ENCODE data around the gene PIK3C2G. TPM values are rescaled to one million over a fixed set of nuclear protein-coding genes. Genes with fewer than 3 reads are reported as not detected.

PIK3C2G gene
- total RNA-seq, 1 experiment from 2014 or later, result not detected

GRCh38 chr12:18479256-18479655 lies 217.9 kb downstream of the PIK3C2G start:
- ChIA-PET POLR2A (ENCODE audit: unreplicated experiment) (no interaction called here), CTCF (no interaction called here)
- Histone ChIP-seq H3F3A (ENCODE audit: low read length, unreplicated experiment) (no peaks in the 10 kb centered on the region), H4K20me1 (ENCODE audit: low read length) (no peaks in the 10 kb centered on the region), H3K36me3 (ENCODE audit: low read depth, low read length) (no peaks in the 10 kb centered on the region), H3K9ac (ENCODE audit: low read length) (no peak overlapping the region), H2AFZ (ENCODE audit: low read length) (peak overlapping the region; percentile 28; the same call in 1 of the 2 replicates), H3K4me1 (ENCODE audit: insufficient read depth, low read length) (no peaks in the 10 kb centered on the region), H3K9me3 (ENCODE audit: low read length) (no peaks in the 10 kb centered on the region), H3K27me3 (ENCODE audit: low read length) (no peaks in the 10 kb centered on the region), H3K4me2 (ENCODE audit: low read length) (no peak overlapping the region), H3K4me3 (ENCODE audit: low read length) (no peak overlapping the region), H3K79me2 (ENCODE audit: low read length) (no peaks in the 10 kb centered on the region), H3K9me2 (replicated peaks; ENCODE audit: low read length) (no peaks in the 10 kb centered on the region), H3K27ac (ENCODE audit: low read length) (no peak overlapping the region)
- BruUV-seq (replicated peaks), result no TSS peak
- intact Hi-C loops (cut with micrococcal nuclease), result no loop called here
- DNase-seq (peak; percentile 42), ATAC-seq (no peak)
- no peak for TF ChIP-seq EZH2 (IDR thresholded peaks at IDR 0.05; ENCODE audit: low read length, unreplicated experiment)
- TF ChIP-seq CTCF (conservative IDR thresholded peaks at IDR 0.05; ENCODE audit: low read depth, low read length), result no peak
- no peak for TF ChIP-seq EZH2phosphoT487 (IDR thresholded peaks at IDR 0.05; ENCODE audit: borderline replicate concordance, low read length)

GRCh38 chr12:18482601-18483120 lies 221.3 kb downstream of the PIK3C2G start:
- DNase-seq, result no peak

More at GRCh38 chr12:18482601-18483120, 221.3 kb downstream of the PIK3C2G start:
- H3F3A ChIP-seq (ENCODE audit: low read length, unreplicated experiment), result no peaks in the 10 kb centered on the region
- H3K4me2 ChIP-seq (ENCODE audit: low read length), result no peak overlapping the region
- no peaks in the 10 kb centered on the region for H3K9me3 ChIP-seq (ENCODE audit: low read length)
- POLR2A ChIA-PET (ENCODE audit: unreplicated experiment), result no interaction called here
- CTCF ChIA-PET, result no interaction called here
- H3K36me3 ChIP-seq (ENCODE audit: low read depth, low read length), result no peaks in the 10 kb centered on the region
- intact Hi-C loops (cut with micrococcal nuclease), result no loop called here
- no peaks in the 10 kb centered on the region for H3K4me1 ChIP-seq (ENCODE audit: insufficient read depth, low read length)
- no peaks in the 10 kb centered on the region for H4K20me1 ChIP-seq (ENCODE audit: low read length)
- H2AFZ ChIP-seq (ENCODE audit: low read length), result no peak overlapping the region
- no peak for TF ChIP-seq CTCF (conservative IDR thresholded peaks at IDR 0.05; ENCODE audit: low read depth, low read length)
- no peak for TF ChIP-seq EZH2 (IDR thresholded peaks at IDR 0.05; ENCODE audit: low read length, unreplicated experiment)
- TF ChIP-seq EZH2phosphoT487 (IDR thresholded peaks at IDR 0.05; ENCODE audit: borderline replicate concordance, low read length), result no peak
- no peaks in the 10 kb centered on the region for H3K79me2 ChIP-seq (ENCODE audit: low read length)
- no peaks in the 10 kb centered on the region for H3K27me3 ChIP-seq (ENCODE audit: low read length)
- H3K27ac ChIP-seq (ENCODE audit: low read length), result no peak overlapping the region
- ATAC-seq, result peak; percentile 20; the same call in 1 of the 2 replicates
- no peaks in the 10 kb centered on the region for H3K9me2 ChIP-seq (replicated peaks; ENCODE audit: low read length)
- no peak overlapping the region for H3K9ac ChIP-seq (ENCODE audit: low read length)
- BruUV-seq (replicated peaks), result no TSS peak
- no peak overlapping the region for H3K4me3 ChIP-seq (ENCODE audit: low read length)

Measured in PC-3 (cell line).